ENCODE results near the gene A4GALT. TPM values are rescaled to one million over a fixed set of nuclear protein-coding genes. Genes with fewer than 3 reads are reported as not detected.

The A4GALT gene
- total RNA-seq, 1 experiment from 2014 or later = 6.9 TPM

DNA sequence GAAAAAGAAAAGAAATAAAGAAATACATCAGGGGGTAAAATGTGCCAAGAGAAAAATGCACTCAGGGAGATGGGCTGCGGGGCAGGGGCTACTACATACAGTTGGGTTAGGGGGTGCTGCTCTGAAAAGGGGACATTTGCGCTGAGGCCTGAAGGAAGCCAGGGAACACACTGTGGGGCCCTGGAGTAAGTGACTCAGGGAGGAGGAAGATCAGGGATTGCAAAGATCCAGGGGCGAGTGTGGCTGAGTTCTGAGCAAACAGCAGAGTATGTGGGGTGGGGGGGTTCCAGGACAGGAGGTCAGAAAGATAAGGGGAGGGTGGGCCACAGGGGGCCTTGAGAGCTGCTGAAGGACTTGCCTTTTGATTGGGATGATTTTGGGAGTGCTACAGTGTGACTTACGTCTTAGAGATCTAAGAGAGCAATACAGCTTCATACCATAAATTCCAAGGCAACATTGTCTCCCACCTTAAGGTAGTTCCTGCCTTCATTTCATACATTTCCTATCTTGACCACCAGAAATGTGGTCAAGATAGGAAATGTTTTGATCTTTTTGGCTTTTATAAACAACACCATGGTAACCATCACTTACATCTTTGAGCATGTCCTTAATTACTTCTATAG, 5.8 kb downstream of the A4GALT start:
- ChIA-PET POLR2A (no interaction called here), CTCF (no interaction called here)
- Histone ChIP-seq H3K9me3 (ENCODE audit: control insufficient read depth, insufficient read depth, low read depth, low read length) (no peaks in the 10 kb centered on the region), H3K27ac (ENCODE audit: low read length) (no peak overlapping the region), H3K27me3 (ENCODE audit: control insufficient read depth, insufficient read depth, low read length) (no peaks in the 10 kb centered on the region), H3K4me1 (ENCODE audit: control insufficient read depth, insufficient read depth, low read length) (peaks cover 2% of the 10 kb centered on the region), H3K4me3 (ENCODE audit: low read depth in 2 of 2, low read length in 2 of 2) (no peak overlapping the region), H3K36me3 (ENCODE audit: control insufficient read depth, insufficient read depth, low read length) (no peaks in the 10 kb centered on the region; the same call in 1 of the 2 replicates)
- DNase-seq (ENCODE audit: low read depth, low spot score) = no peak
- TF ChIP-seq POLR2AphosphoS5 (IDR thresholded peaks at IDR 0.05; ENCODE audit: low read depth, low read length) (no peak), SIN3A (IDR thresholded peaks at IDR 0.05; ENCODE audit: borderline replicate concordance, insufficient read depth, low read depth, low read length) (no peak), TCF7L2 (IDR thresholded peaks at IDR 0.05; ENCODE audit: low read depth, low read length) (no peak)
- TF ChIP-seq, protein P1, sequence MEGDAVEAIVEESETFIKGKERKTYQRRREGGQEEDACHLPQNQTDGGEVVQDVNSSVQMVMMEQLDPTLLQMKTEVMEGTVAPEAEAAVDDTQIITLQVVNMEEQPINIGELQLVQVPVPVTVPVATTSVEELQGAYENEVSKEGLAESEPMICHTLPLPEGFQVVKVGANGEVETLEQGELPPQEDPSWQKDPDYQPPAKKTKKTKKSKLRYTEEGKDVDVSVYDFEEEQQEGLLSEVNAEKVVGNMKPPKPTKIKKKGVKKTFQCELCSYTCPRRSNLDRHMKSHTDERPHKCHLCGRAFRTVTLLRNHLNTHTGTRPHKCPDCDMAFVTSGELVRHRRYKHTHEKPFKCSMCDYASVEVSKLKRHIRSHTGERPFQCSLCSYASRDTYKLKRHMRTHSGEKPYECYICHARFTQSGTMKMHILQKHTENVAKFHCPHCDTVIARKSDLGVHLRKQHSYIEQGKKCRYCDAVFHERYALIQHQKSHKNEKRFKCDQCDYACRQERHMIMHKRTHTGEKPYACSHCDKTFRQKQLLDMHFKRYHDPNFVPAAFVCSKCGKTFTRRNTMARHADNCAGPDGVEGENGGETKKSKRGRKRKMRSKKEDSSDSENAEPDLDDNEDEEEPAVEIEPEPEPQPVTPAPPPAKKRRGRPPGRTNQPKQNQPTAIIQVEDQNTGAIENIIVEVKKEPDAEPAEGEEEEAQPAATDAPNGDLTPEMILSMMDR (IDR thresholded peaks at IDR 0.05) = no peak
- TF ChIP-seq, protein P2, sequence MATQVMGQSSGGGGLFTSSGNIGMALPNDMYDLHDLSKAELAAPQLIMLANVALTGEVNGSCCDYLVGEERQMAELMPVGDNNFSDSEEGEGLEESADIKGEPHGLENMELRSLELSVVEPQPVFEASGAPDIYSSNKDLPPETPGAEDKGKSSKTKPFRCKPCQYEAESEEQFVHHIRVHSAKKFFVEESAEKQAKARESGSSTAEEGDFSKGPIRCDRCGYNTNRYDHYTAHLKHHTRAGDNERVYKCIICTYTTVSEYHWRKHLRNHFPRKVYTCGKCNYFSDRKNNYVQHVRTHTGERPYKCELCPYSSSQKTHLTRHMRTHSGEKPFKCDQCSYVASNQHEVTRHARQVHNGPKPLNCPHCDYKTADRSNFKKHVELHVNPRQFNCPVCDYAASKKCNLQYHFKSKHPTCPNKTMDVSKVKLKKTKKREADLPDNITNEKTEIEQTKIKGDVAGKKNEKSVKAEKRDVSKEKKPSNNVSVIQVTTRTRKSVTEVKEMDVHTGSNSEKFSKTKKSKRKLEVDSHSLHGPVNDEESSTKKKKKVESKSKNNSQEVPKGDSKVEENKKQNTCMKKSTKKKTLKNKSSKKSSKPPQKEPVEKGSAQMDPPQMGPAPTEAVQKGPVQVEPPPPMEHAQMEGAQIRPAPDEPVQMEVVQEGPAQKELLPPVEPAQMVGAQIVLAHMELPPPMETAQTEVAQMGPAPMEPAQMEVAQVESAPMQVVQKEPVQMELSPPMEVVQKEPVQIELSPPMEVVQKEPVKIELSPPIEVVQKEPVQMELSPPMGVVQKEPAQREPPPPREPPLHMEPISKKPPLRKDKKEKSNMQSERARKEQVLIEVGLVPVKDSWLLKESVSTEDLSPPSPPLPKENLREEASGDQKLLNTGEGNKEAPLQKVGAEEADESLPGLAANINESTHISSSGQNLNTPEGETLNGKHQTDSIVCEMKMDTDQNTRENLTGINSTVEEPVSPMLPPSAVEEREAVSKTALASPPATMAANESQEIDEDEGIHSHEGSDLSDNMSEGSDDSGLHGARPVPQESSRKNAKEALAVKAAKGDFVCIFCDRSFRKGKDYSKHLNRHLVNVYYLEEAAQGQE (IDR thresholded peaks at IDR 0.05; ENCODE audit: insufficient read depth in 1 of 2, low read depth in 2 of 2, low read length in 1 of 2) = no peak
- BruUV-seq (replicated peaks) = no TSS peak
- in situ Hi-C loops (cut with HindIII; ENCODE audit: low pct_unique_long_range_greater_than_20kb, low sequenced_read_pairs) = no loop called here
- no peak for ATAC-seq
- intact Hi-C loops (cut with micrococcal nuclease; ENCODE audit: unreplicated experiment) = no loop called here

DNA sequence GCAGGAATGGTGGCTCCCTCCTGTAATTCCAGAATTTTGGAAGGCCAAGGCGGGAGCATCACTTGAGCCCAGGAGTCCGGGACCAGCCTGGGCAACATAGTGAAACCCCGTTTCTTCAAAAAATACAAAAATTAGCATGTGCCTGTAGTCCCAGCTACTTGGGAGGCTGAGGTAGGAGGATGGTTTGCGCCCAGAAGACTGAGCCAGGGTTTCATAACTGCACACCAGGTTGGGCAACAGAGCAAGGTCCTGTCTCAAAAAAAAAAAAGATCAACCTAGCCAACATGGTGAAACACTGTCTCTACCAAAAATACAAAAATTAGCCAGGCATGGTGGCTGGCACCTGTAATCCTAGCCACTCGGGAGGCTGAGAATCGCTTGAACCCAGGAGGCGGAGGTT, 6.4 kb downstream of the A4GALT start:
- BruUV-seq (replicated peaks) = no TSS peak
- in situ Hi-C loops (cut with HindIII; ENCODE audit: low pct_unique_long_range_greater_than_20kb, low sequenced_read_pairs) = no loop called here
- intact Hi-C loops (cut with micrococcal nuclease; ENCODE audit: unreplicated experiment) = no loop called here
- no peaks in the 10 kb centered on the region for H3K9me3 ChIP-seq (ENCODE audit: control insufficient read depth, insufficient read depth, low read depth, low read length)
- no peak for DNase-seq (ENCODE audit: low read depth, low spot score)
- no peak overlapping the region for H3K4me3 ChIP-seq (ENCODE audit: low read depth in 2 of 2, low read length in 2 of 2)
- peaks cover 2% of the 10 kb centered on the region for H3K4me1 ChIP-seq (ENCODE audit: control insufficient read depth, insufficient read depth, low read length)
- ChIA-PET CTCF (interaction anchor here (0.6 kb wide), 1 partner anchor 11 kb away, joined by 5 read pairs; no protein-coding TSS in a partner anchor), POLR2A (no interaction called here)
- no peak overlapping the region for H3K27ac ChIP-seq (ENCODE audit: low read length)
- no peaks in the 10 kb centered on the region for H3K27me3 ChIP-seq (ENCODE audit: control insufficient read depth, insufficient read depth, low read length)
- no peaks in the 10 kb centered on the region for H3K36me3 ChIP-seq (ENCODE audit: control insufficient read depth, insufficient read depth, low read length)
- ATAC-seq = no peak
- TF ChIP-seq POLR2AphosphoS5 (IDR thresholded peaks at IDR 0.05; ENCODE audit: low read depth, low read length) = no peak
- TF ChIP-seq SIN3A (IDR thresholded peaks at IDR 0.05; ENCODE audit: borderline replicate concordance, insufficient read depth, low read depth, low read length) = no peak
- TF ChIP-seq, protein P2 (IDR thresholded peaks at IDR 0.05; ENCODE audit: insufficient read depth in 1 of 2, low read depth in 2 of 2, low read length in 1 of 2) = no peak
- no peak for TF ChIP-seq TCF7L2 (IDR thresholded peaks at IDR 0.05; ENCODE audit: low read depth, low read length)
- TF ChIP-seq, protein P1 (IDR thresholded peaks at IDR 0.05) = no peak
